ENCODE data around the gene ANKS1A.

GRCh38 chr6:34888874-34889555 lies at the start of gene ANKS1A:
- no peak for TF ChIP-seq CTCF (conservative IDR thresholded peaks at IDR 0.05)
- peak; percentile 18; the same call in 1 of the 2 replicates for TF ChIP-seq ZFX (IDR thresholded peaks at IDR 0.05)

Data from C4-2B (cell line).